Activated CD4-positive, CD25-positive, alpha-beta regulatory T cell (primary cell): ENCODE measurements around the gene HAS3.
A peak's percentile ranks its signal among the peaks of the same experiment; 100 is the strongest.
"Not testable (repeated sequence)": the region's sequence is repeated elsewhere in the genome, so short reads cannot be mapped to it uniquely, and the experiment has no call there.

Experiments used
- DNase-seq, 4 experiments: peaks; one replicate each; lab custom pipeline; 2025; lab: John Stamatoyannopoulos, UW

Gene HAS3

GRCh38 chr16:69143116-69143515, 37.7 kb downstream of the HAS3 start:
- DNase-seq, result no peak

- DNase-seq, result no peak
These were observed 40.2 kb downstream of the HAS3 start for GRCh38 chr16:69145658-69146057.

GRCh38 chr16:69149621-69150020, 44.2 kb downstream of the HAS3 start:
- DNase-seq, result not testable (repeated sequence)

- peak in 2 of 4 experiments; percentile 9 to 12 for DNase-seq
These were observed 44.9 kb downstream of the HAS3 start for GRCh38 chr16:69150146-69150865.

- DNase-seq, result no peak
These were observed 51.7 kb downstream of the HAS3 start for GRCh38 chr16:69157196-69157595.

- no peak for DNase-seq
These were observed 54.7 kb downstream of the HAS3 start for GRCh38 chr16:69160192-69160591.

GRCh38 chr16:69165584-69165983, 60.1 kb downstream of the HAS3 start:
- DNase-seq, result no peak

- DNase-seq, result peak in 1 of 4 experiments; percentile 21
These were observed 60.9 kb downstream of the HAS3 start for GRCh38 chr16:69166221-69166833.

- DNase-seq, result no peak
These were observed 61.8 kb downstream of the HAS3 start for GRCh38 chr16:69166946-69167930.
